SK-N-SH (cell line): ENCODE data around the gene ZNF575.

Experiments
- CHD2 ChIP-seq: fragments of 150-350 bp; IDR thresholded peaks from 2 replicates; pipeline ENCODE4 v1.6.1; 2018; ENCODE audit warnings: low read length; ENCODE audit not compliant: partially characterized antibody
- CTCF ChIP-seq: fragments of 200-600 bp; sonication (generic); IDR thresholded peaks from 2 replicates; pipeline ENCODE4 v1.6.1; 2017; ENCODE audit warnings: antibody characterized with exemption, mild to moderate bottlenecking, moderate library complexity
- FOXJ3 ChIP-seq: sonication (generic); formaldehyde crosslinking; IDR thresholded peaks from 2 replicates; pipeline ENCODE4 v1.5.1; 2020; ENCODE audit warnings: mild to moderate bottlenecking, missing genetic modification reagents
- TEAD4 ChIP-seq: IDR thresholded peaks from 2 replicates; pipeline ENCODE4 v1.4.0; 2012; ENCODE audit warnings: mild to moderate bottlenecking, borderline replicate concordance; ENCODE audit not compliant: insufficient read depth
- ZBTB33 ChIP-seq: IDR thresholded peaks from 2 replicates; pipeline ENCODE4 v1.4.0; 2012; ENCODE audit warnings: low read depth, borderline replicate concordance

GRCh38 chr19:43545276-43545675 lies 12.3 kb downstream of the ZNF575 start:
- TF ChIP-seq FOXJ3 (CRISPR knock-in tag): no peak
- no peak for TF ChIP-seq TEAD4
- no peak for TF ChIP-seq CTCF
- no peak for TF ChIP-seq ZBTB33
- no peak for TF ChIP-seq CHD2
